T-helper 1 cell (primary cell): ENCODE results near the gene TROAP.

Source experiments
- DNase-seq, 5 donors: peaks; one replicate each; pipeline ENCODE4 v3.0.0-alpha.2; 2012 to 2020

TROAP gene

DNA sequence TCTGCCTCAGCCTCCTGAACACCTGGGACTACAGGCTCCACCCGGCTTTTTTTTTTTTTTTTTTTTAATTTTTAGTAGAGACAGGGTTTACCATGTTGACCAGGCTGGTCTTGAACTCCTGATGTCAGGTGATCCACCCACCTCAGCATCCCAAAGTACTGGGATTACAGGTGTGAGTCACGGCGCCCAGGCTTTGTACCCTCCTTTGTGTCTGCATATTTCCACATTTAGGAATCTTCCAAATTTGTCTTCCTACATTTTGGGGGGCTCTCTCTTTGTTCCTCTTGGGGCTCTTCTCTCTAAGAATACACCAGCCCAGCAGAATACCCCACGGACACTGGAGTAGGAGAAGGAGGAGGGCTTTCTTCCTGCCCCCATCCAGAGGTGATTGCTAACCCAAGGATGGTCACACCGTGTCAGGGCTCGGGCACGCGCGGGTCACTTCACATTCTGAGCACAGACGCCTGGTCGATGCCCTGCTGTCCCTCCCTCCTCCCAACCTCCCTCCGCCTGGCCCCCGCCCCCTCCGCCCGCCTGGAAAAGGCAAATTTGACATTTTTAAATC, 21.5 kb downstream of the TROAP start:
- DNase-seq, result no peak

DNA sequence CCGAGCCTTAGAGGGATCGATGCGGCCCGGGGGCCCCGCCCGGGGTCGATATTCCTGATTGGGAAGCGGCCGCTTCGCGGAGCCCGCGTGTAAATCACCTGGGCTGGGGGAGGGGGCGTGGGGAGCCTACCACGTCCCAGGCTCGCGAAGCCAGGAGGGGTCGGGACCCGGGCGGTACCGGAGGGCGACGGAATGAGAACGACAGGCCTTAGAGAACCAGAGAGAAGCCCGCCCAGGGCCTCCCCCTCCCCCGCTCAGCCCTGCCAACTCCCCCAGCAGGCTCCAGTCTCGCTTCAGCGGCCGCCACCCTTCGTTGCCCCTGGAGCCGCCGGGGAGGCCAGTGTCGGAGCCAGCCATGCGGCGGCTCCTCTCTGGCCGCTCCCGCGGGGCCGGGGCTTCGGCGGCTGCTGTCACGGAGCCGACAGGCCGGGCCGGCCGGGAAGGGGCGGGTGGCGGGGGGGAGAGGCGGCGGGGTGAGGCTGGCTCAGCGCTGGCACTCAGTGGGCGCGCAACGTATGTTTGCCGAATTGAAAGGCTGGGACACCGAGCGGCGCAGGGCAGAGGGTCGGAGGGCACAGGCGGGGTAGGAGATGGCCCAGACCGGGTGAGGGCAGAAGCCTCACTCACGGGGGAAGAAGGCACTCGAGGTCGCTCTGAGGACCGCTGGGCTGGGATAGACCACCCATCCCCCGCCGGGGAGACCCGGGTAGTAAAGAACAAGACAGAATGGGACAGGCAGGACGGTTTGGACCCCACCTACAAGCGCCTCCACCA, 22.2 kb downstream of the TROAP start:
- no peak for DNase-seq

DNA sequence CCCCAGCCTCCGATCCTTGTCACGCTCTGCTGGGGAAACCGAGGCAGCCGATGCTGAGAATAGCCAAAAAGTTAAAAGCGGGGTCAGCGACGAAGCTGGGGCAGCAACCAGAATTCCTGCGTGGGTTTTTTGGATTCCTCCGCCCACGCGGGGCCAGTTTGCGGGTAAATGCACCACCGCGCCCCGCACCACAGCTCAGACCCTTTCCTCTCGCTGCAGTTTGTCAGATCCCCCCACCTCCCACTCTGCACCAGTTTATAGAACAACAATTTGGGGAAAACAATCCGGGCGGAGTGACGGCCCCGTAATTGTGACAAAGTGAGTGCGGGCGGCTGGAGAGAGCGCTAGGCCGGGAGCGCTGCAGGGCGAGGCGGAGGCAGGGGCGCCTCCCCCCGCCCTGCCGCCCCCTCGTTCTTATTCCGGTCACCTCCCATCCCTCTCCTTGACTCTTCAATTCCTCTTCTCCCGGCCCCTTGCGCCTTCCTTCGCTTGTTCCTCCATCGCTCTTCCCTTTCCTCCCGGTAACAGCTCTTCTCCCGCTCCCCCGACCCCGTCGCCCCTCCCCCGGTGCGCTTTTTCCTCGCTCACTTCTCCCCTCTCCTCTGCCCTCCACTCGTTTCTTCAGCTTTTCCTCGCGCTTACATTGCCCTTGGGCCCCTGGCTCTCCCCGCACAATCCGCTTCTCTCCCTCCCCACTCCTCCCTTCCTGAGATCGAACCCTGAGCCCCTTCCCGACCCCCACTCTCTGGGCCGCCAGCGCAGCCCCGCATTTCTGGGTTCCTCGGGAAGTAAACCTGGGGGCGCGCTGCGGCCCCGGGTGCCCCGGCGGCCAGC, 23.0 kb downstream of the TROAP start:
- DNase-seq, result no peak

DNA sequence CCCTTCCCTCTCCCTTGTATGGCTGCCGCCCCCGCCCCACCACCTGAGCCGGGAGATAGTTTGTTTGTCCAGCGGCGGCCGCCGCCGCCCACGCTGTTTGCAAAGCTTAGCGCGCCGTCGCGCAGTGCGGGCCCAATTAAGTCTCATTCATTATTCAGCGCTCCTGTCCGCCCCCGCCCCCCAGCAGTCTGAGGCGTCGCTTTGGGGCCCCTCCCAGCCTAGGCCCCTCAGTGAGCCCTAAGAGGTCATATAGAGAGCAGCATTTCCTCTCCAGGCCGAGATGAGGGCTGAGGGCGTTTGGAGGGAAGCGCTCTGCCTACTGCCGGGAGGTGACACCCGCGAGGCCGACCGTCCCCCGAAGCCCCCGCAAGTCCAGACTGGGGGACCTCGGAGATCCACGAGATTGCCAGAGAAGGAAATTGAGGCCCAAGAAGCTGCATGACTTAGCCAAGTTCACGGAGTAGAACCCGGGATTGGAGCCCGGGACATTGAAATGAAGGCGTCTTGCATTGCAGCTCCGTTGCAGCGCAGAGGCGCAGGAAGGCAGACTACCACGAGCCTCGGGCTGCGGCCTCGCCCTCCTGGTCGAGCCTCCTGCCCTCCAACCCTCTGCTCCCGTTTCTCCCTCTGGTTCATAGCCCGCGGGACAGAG, 23.7 kb downstream of the TROAP start, which contains the start of gene DNAJC22:
Gene DNAJC22, plus strand, starts transcription at position 230 of the 652 bp plus-strand sequence. CDS start 1,985 bp downstream, outside the sequence.
- DNase-seq, result peak in 1 of 5 donors; percentile 44

DNA sequence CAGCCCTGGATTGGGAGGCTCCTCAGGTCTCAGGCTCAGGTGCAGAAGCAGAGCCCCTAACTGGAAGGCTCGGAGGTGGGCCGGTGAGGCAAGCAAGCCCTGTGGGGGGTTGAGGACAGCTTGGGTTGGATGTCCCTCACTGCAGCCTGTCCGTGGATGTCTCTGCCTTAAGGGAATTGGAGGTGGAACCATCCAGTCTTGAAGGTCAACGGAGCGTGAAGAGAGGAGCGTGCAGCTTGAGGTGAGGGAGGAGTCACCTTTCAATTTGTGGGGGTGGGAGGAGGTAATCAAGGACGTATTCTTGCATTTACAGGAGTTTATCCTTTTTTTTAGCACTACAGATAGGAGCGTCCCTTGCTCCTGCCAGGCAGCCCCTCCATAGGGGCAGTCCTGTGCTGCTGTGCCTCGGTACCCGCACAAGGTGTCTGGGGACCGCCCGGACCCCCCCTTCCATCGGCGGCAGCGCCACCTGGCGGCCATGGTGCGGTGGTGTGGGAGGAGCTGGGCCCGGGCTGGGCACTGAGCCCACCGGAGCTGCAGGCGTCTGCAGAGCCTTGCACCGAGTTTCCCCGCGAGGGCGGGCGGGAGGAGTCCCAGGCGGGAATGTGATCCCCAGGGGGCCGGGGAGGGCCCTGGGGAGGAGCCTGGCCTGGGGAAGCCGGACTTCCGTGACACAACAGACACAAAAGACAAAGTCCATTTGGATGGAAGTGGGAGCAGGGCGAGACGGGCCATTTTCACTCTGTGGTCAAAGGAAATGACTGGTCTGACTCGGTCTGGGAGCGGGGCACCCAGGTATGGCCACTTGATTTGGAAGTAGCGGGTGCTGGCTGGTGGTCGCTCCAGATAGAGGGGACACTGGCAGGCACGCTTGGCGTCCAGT, 24.5 kb downstream of the TROAP start:
- peak; percentile 58 to 73 (median 70) for DNase-seq

DNA sequence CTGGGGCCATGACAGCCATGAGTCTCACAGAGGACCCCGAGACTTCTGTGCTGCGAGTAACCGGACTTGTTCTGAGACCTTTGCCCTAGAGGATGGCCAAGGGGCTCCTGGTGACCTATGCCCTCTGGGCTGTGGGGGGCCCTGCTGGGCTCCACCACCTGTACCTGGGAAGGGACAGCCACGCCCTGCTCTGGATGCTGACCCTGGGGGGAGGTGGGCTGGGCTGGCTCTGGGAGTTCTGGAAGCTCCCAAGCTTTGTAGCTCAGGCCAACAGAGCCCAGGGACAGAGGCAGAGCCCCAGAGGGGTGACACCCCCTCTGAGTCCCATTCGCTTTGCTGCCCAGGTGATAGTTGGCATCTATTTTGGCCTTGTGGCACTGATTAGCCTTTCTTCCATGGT, 25.7 kb downstream of the TROAP start:
- no peak for DNase-seq

DNA sequence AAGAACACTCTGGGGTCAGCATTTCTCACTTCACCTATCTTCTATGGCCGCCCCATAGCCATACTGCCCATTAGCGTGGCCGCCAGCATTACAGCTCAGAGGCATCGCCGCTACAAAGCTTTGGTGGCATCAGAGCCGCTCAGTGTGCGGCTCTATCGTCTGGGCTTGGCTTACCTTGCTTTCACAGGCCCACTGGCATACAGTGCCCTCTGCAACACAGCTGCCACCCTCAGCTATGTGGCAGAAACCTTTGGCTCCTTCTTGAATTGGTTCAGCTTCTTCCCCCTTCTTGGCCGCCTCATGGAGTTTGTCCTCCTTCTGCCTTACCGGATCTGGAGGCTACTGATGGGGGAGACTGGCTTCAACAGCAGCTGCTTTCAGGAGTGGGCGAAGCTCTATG, 26.2 kb downstream of the TROAP start:
- no peak for DNase-seq

DNA sequence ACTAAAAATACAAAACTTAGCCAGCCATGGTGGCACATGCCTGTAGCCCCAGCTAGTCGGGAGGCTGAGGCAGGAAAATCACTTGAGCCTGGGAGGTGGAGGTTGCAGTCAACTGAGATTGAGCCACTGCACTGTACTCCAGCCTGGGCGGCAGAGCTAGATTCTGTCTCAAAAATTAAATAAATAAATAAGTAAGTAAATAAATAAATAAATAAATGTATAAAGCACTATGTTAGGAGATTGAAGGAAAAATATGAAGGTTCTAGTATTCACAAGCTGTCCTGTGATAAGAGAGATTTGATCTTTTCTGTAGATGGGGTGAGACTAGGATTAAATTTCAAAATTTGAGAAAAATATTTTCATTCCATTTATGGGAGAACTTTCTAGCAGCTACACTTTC, 29.3 kb downstream of the TROAP start:
- no peak for DNase-seq

DNA sequence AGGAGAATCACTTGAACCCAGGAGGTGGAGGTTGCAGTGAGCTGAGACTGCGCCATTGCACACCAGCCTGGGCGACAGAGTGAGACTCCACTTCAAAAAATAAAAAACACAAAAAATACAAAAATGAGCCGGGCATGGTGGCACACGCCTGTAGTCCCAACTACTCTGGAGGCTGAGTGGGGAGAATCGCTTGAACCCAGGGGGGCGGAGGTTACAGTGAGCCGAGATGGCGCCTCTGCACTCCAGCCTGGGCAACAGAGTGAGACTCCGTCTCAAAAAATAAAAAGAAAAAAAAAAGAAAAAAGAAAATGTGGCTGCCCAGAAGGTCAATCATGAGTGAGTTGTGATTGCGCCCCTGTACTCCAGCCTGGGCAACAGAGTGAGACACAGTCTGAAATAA, 32.9 kb downstream of the TROAP start:
- DNase-seq, result no peak

DNA sequence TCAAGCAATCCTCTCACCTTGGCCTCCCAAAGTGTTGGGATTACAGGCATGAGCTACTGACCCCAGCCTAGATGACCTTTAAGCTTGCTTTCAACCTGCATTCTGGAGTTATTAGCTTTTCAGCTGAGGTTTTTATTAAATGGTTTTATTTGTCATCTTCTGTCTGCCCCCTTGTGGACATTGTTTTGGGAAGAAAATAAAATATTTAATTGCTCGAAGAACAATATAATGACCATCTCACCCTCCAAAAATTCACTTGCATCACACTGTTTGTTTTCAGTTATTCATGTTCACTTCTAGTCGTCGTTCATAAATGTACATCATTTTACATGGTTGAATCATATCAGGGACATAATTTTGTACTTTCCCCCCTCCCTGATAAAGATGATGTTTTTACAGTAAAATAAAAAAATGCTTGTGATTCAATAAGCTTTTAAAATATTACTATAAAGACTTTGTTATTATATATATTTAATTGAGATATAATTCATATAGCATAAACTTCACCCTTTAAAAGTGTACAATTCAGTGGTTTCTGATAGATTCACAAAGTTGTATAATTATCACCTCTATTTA, 34.1 kb downstream of the TROAP start:
- DNase-seq, result no peak

DNA sequence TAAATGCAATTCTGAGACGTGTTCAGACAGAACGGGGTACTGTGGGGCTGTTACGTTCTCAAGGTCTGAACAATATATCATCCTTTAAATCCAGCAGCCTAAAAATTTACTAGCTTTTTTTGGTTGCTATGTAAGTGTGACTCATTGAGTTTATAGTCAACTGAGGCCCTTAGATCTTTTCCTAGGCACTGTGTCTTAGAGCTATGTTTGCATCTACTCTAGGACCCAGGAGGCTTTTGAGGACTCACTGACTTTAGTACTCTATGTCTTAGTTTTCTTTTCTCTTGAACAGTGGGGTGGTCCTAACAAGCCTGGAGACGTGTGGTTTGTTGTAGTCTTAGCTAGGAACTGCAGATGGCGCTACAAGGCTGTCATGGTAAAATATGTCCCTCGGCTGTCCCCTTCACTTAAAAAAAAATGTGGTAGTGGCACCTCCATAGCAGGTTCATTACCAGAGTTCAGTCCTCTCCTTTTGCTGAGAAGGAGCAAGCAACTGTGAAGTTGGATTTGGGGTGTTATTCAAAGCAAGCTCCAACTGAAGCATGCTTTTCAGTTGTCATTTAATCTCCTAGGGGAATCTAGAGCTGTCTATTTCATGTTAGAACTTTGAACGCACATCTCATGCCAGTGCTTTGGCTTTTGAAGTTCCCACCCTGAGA, 35.6 kb downstream of the TROAP start:
- peak in 3 of 5 donors; percentile 21 to 66 (median 53) for DNase-seq

DNA sequence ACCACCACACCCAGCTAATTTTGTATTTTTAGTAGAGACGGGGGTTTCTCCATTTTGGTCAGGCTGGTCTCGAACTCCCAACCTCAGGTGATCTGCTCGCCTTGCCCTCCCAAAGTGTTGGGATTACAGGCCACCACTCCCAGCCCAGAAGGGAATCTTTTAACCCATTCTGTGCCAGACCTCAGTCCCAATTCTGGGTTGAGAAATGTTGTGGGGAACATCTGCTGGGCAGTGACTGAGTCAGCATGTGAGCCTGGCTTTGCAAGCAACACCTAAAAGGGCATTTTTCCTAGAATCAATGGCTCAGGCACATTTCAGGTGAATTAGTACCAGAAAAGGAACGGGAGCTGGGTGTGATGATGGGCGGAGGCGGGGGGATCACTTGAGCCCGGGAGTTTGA, 36.6 kb downstream of the TROAP start:
- no peak for DNase-seq

DNA sequence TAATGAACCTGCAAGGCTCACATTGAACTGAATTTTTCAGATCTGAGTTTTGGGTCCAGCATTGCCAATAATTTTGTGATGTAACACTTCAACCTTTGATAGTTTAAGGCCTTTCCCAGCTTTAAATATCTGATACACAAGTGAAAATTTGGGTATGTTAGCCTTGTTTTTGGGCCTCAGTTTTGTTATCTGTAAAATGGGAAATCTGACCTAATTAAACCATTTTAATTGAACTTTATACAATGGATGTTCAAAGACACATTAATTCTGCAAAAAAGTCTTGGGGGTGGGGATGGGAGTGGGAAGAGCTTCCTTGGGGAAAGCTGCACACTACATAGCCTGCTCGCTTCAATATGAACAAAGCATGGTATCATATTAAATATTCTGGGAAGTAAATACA, 39.0 kb downstream of the TROAP start:
- DNase-seq, result no peak

DNA sequence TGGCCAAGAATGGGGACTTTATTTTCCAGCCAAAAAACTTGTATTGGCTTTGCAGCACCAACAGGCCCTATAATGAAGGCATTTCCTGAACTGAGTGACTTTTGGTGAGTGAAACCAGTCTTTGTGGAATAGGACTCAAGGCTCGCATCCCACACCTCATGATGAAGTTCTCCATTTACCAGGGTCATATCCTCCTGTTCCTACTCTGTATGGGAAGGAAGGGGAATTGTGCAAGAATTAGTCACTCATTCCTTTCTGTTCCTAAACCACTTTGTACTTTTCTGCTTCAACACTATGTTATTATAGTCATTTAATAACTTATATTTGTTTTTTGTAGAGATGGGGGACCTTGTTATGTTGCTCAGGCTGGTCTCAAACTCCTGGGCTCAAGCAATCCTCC, 41.9 kb downstream of the TROAP start:
- no peak for DNase-seq

DNA sequence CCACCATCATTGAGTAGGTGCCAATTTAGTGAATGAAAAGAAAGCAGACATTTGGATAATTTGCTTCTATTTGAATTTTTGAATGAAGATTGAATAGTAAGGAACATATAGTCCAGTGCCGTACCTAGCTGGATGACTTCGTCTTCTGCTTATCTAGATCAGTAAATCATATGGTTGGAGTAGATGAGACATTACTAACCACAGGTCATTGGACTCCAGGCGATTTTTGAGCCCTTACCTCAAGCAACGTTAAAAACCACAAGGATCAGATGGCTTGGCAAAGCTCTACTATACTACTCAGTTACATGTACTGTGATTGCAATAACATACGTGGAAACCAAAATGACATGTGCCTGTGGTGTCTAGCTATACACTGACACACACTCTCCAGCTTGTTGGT, 42.5 kb downstream of the TROAP start:
- DNase-seq, result no peak

DNA sequence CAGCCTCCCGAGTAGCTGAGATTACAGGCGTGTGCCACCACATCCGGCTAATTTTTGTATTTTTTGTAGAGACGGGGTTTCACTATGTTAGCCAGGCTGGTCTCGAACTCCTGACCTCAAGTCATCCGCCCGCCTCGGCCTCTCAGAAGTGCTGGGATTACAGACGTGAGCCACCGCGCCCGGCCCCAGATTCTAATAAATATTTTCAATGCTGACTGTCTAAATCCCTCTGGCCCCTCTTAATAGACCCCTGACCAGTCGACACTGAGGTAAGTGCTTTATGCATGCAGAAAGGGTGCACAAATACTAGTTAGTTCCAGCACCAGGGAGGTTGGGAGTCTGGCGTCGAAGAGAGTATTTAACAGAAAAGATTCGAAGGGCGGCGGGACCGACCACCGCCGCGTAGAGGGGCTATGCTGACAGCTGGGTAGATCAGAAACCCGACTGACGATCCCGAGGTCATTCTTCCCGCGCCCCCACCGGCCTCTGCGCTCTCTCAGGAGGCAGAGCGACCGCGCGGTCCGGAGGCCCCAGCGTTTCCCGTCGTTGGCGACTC, 43.1 kb downstream of the TROAP start:
- no peak for DNase-seq

DNA sequence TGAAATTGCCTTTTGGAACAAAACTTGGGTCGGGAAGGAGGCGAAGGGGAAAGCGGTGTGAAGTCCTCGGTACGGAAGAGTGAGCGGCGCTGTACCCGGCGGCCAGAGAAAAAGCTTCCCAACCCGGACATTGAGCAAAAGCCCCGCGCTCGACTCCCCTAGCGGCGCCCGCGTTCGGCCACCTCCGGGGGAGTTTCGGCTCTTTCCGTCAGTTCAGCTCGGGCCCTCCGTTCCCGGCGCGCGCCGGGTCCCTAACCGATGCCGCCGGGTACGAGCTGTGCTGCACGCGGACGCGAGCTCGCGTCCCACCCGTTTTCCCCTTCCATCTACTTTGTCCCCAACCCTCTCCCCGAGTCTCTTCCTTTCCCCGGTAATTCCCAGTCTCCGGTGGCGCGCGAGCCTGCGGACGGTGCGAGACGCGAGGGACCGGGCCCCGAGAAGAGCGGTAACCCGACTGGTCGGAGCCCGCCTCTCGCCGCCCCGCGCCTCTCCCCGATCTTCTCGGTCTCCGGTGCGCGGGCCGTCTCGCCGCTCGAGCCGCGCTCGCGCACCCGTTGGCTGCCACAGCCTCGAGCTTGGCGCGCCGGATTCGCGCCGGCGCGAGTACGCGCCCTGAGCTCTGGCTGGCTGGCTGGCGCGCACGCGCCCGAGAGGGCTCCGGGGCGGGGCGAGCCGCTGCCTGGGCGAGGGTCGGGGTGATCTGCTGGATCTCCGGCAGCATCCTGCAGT, 43.8 kb downstream of the TROAP start:
- DNase-seq, result peak; percentile 69 to 92 (median 79)

DNA sequence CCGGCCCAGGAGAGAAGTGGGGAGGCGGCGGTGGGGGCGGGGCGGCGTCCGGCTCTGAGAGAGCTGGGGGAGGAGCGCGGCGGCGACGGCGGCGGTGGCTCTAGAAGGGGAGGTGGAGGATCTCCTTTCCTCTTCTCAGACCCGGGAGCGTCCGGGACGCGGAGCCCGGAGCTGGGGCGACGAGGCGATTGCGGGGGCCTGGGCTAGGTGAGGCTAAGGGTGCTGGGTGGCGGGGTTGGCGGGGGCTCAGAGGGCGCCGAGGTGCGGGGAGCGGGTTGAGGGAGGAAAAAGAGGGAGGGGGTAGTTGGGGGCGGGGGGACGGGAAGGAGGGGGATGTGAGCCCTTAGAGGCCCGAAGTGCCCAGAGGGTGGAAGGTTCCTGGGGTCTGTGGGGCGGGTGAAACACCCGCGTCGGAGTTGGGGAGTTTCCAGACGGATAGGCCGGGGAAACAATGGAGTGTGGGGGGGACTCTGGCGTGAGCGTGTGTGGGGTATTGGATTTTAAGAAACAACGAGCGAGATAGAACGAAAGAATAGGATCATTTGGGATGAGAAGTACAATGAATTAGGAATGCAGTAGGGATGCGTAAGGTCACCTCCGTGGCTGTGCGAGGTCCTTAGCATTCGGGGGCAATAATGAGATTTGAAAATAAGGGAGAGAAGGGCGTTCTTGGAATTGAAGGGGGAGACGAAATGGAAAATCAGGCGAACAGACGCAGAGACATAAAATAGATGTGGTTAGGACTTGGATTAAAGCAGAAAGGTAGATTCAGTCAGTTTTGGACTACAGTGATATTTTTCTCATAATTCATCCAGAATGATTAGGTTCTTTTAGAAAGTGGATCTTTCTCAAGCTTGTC, 44.6 kb downstream of the TROAP start, which contains the start of gene SPATS2:
Gene SPATS2, plus strand, starts transcription at position 82 of the 859 bp plus-strand sequence. CDS start 93,551 bp downstream, outside the sequence.
- no peak for DNase-seq

DNA sequence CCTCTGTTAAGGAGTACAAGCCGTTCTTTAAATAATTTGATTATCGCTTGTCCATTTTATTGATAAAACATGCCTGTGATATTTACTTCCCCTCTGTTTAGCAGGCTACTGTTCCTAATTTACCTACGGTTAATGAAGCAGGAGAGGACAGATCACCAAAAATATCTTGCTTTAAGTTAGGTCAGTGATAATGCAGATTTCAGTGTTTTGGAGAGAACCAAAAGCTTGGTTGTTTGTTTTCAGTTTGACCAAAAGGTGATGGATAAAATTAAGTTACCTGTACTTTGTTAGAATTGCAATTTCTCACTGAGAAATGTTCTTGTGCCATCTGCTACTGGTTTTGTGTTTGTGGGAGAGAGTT, 45.2 kb downstream of the TROAP start:
- DNase-seq, result no peak
